Common myeloid progenitor, CD34-positive (primary cell): Measurements from ENCODE around the gene LTA4H.
"Not testable (repeated sequence)": the region's sequence is repeated elsewhere in the genome, so short reads cannot be mapped to it uniquely, and the experiment has no call there.

Experiments used
- CTCF ChIA-PET: fragments of 350-600 bp; sonication (Branson Sonifier 250); formaldehyde crosslinking; loops from one replicate; lab custom pipeline; 2021; ENCODE audit warnings: antibody characterized with exemption; lab: Charles Lee
- POLR2A ChIA-PET: fragments of 350-600 bp; sonication (Branson Sonifier 250); formaldehyde crosslinking; loops from one replicate; lab custom pipeline; 2021; ENCODE audit warnings: antibody characterized with exemption; lab: Charles Lee
- DNase-seq, 3 donors: peaks; one replicate each; pipeline versions ENCODE4 v3.0.0 to v3.0.0-alpha.2; 2013
- H3K27ac ChIP-seq, 2 experiments: 1 replicate in 1 of 2; 2 replicates in 1 of 2; pipeline ENCODE4 v1.7.0; 2013; ENCODE audit warnings: inconsistent platforms in 2 of 2, low read length in 2 of 2, mild to moderate bottlenecking in 2 of 2, low read depth in 1 of 2, moderate library complexity in 1 of 2; ENCODE audit not compliant: severe bottlenecking in 2 of 2, insufficient read depth in 1 of 2, poor library complexity in 1 of 2
- H3K27me3 ChIP-seq, 5 experiments: replicated peaks in 2 of 5; 1 replicate in 3 of 5; 2 replicates in 2 of 5; pipeline versions ENCODE4 v1.6.1 to v1.7.0; 2013; ENCODE audit warnings: low read length in 4 of 5, mild to moderate bottlenecking in 2 of 5, moderate library complexity in 2 of 5, inconsistent platforms in 1 of 5; ENCODE audit not compliant: insufficient read depth in 5 of 5, control insufficient read depth in 4 of 5
- H3K36me3 ChIP-seq, 4 experiments: 1 replicate in 2 of 4; 2 replicates in 2 of 4; pipeline versions ENCODE4 v1.6.1 to v1.7.0; 2013; ENCODE audit warnings: low read length in 3 of 4, control low read depth in 1 of 4, mild to moderate bottlenecking in 1 of 4; ENCODE audit not compliant: control insufficient read depth in 4 of 4, insufficient read depth in 4 of 4
- H3K4me1 ChIP-seq, 4 experiments: 1 replicate in 3 of 4; 2 replicates in 1 of 4; pipeline versions ENCODE4 v1.6.1 to v1.7.1; 2013; ENCODE audit warnings: low read length in 3 of 4, mild to moderate bottlenecking in 3 of 4, control low read depth in 1 of 4, inconsistent platforms in 1 of 4, moderate library complexity in 1 of 4; ENCODE audit not compliant: control insufficient read depth in 4 of 4, insufficient read depth in 4 of 4; ENCODE audit errors: control extremely low read depth in 1 of 4
- H3K4me3 ChIP-seq, 7 experiments: 1 replicate in 4 of 7; 2 replicates in 3 of 7; pipeline versions ENCODE4 v1.5.1 to v1.7.0; 2013; ENCODE audit warnings: mild to moderate bottlenecking in 7 of 7, low read length in 6 of 7, moderate library complexity in 6 of 7, inconsistent platforms in 2 of 7, low read depth in 2 of 7, control low read depth in 1 of 7; ENCODE audit not compliant: insufficient read depth in 4 of 7, control insufficient read depth in 1 of 7; ENCODE audit errors: extremely low read depth in 1 of 7
- H3K9me3 ChIP-seq, 5 experiments: 1 replicate in 4 of 5; 2 replicates in 1 of 5; pipeline versions ENCODE4 v1.6.1 to v1.7.1; 2013; ENCODE audit warnings: low read length in 4 of 5, mild to moderate bottlenecking in 2 of 5, inconsistent platforms in 1 of 5, low read depth in 1 of 5, moderate library complexity in 1 of 5; ENCODE audit not compliant: control insufficient read depth in 4 of 5, insufficient read depth in 2 of 5; ENCODE audit errors: control extremely low read depth in 1 of 5
- WGBS: methylation state at CpG from one replicate; pipeline ENCODE4 v1.1.5; 2013; ENCODE audit not compliant: insufficient coverage; 5-methylcytosine and 5-hydroxymethylcytosine counted together

The LTA4H gene

GRCh38 chr12:95974358-95974757 lies 61.0 kb downstream of the LTA4H start:
- CTCF ChIA-PET: interaction anchor here (1.2 kb wide), 1 partner anchor 12 kb away, joined by 3 read pairs; no protein-coding TSS in a partner anchor
- no CpG with 5 or more reads among the region's 2 CpGs for WGBS
- Histone ChIP-seq H3K4me1 (no peaks in the 10 kb centered on the region), H3K36me3 (no peaks in the 10 kb centered on the region), H3K27ac (no peak overlapping the region), H3K4me3 (no peak overlapping the region), H3K9me3 (no peaks in the 10 kb centered on the region), H3K27me3 (no peaks in the 10 kb centered on the region)
- DNase-seq: no peak
- POLR2A ChIA-PET: no interaction called here

- CTCF ChIA-PET: interaction anchor here (0.7 to 1.2 kb wide), 2 partner anchors 58 to 61 kb away, joined by 3 read pairs; no protein-coding TSS in a partner anchor
- H3K27ac ChIP-seq: no peak overlapping the region
- H3K4me3 ChIP-seq: no peak overlapping the region
- POLR2A ChIA-PET: no interaction called here
- DNase-seq: no peak
- H3K27me3 ChIP-seq: no peaks in the 10 kb centered on the region
- H3K9me3 ChIP-seq: no peaks in the 10 kb centered on the region
- no peaks in the 10 kb centered on the region for H3K4me1 ChIP-seq
- H3K36me3 ChIP-seq: no peaks in the 10 kb centered on the region
- 65% methylated on average over 3 of the region's 4 CpGs for WGBS
Observed at GRCh38 chr12:95972832-95973456, 62.4 kb downstream of the LTA4H start.

- ChIA-PET POLR2A (no interaction called here), CTCF (interaction anchor here (1.5 kb wide), 1 partner anchor 28 kb away, joined by 4 read pairs; the partner anchor contains the start of genes AMDHD1 and CCDC38)
- H3K4me1 ChIP-seq: no peaks in the 10 kb centered on the region
- H3K27me3 ChIP-seq: no peaks in the 10 kb centered on the region
- no peaks in the 10 kb centered on the region for H3K9me3 ChIP-seq
- no peak overlapping the region for H3K4me3 ChIP-seq
- no peak overlapping the region for H3K27ac ChIP-seq
- no peak for DNase-seq
- no peaks in the 10 kb centered on the region for H3K36me3 ChIP-seq
- 100% methylated on average over 3 of the region's 7 CpGs for WGBS
Observed at GRCh38 chr12:95970905-95971304, 64.5 kb downstream of the LTA4H start.

- DNase-seq, POLR2A ChIA-PET, H3K4me1 ChIP-seq, H3K36me3 ChIP-seq, H3K9me3 ChIP-seq, CTCF ChIA-PET, H3K4me3 ChIP-seq, H3K27me3 ChIP-seq, H3K27ac ChIP-seq: not testable (repeated sequence)
- 95% methylated on average over 10 of the region's 28 CpGs for WGBS
Observed at GRCh38 chr12:95969116-95969515, 66.3 kb downstream of the LTA4H start.

GRCh38 chr12:95967301-95967700 lies 68.1 kb downstream of the LTA4H start:
- ChIA-PET POLR2A (no interaction called here), CTCF (no interaction called here)
- H3K27ac ChIP-seq: no peak overlapping the region
- H3K4me1 ChIP-seq: peaks cover 0 to 4% (median 0%) of the 10 kb centered on the region in 4 experiments
- H3K9me3 ChIP-seq: no peaks in the 10 kb centered on the region
- H3K27me3 ChIP-seq: no peaks in the 10 kb centered on the region
- WGBS: no CpG with 5 or more reads among the region's 2 CpGs
- no peak for DNase-seq
- no peaks in the 10 kb centered on the region for H3K36me3 ChIP-seq
- no peak overlapping the region for H3K4me3 ChIP-seq

- no peaks in the 10 kb centered on the region for H3K9me3 ChIP-seq
- no peaks in the 10 kb centered on the region for H3K36me3 ChIP-seq
- no peak overlapping the region for H3K27ac ChIP-seq
- CTCF ChIA-PET: no interaction called here
- 100% methylated on average over 6 of the region's 7 CpGs for WGBS
- POLR2A ChIA-PET: no interaction called here
- no peak overlapping the region for H3K4me3 ChIP-seq
- DNase-seq: no peak
- peaks cover 0 to 4% (median 0%) of the 10 kb centered on the region in 4 experiments for H3K4me1 ChIP-seq
- no peaks in the 10 kb centered on the region for H3K27me3 ChIP-seq
Observed at GRCh38 chr12:95966287-95966870, 69.0 kb downstream of the LTA4H start.

- Histone ChIP-seq H3K27ac (no peak overlapping the region), H3K9me3 (no peaks in the 10 kb centered on the region), H3K27me3 (peaks cover 0 to 2% (median 0%) of the 10 kb centered on the region in 5 experiments), H3K4me1 (peaks cover 0 to 4% (median 0%) of the 10 kb centered on the region in 4 experiments), H3K36me3 (no peaks in the 10 kb centered on the region), H3K4me3 (no peak overlapping the region)
- no CpG with 5 or more reads among the region's 2 CpGs for WGBS
- peak; percentile 25 to 55 (median 53) for DNase-seq
- POLR2A ChIA-PET: no interaction called here
- CTCF ChIA-PET: interaction anchor here (0.8 to 1.5 kb wide), 5 partner anchors 11 to 35 kb away, joined by 3 to 5 read pairs (median 3); partner anchors contain the start of genes AMDHD1 and CCDC38
Observed at GRCh38 chr12:95963096-95963495, 72.3 kb downstream of the LTA4H start.
